ENCODE measurements around the gene ZNF485. TPM values are rescaled to one million over a fixed set of nuclear protein-coding genes. Genes with fewer than 3 reads are reported as not detected.

Gene ZNF485
- total and polyA plus RNA-seq, 2 donors (not counting 1 experiment from before 2014, with no cell fraction given), result 4.8 to 8.4 TPM

DNA sequence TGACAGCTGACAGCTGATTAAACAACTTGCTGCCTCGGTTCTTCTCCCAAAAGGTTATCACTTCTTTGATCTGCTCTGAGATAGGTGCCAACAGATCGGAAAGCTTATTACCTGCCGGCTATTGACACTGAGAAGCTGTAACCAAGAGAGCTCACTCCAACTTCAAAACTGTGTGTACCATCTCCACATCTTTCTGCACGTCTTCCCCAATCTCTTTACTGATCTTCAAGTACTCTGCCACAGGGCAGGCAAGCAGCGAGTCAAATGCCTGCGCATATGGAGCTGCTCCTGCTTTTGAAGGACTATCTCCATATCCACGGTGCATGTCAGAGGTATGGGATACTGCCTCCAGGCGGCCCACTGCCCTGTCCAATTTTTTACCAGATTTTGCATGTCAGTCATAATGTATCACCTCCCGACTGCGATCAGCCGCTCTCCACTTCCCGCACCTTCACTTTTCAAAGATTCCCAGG is 352 bp upstream of the ZNF485 start:
- peak overlapping the region; percentile 91 for H3K4me2 ChIP-seq (replicated peaks; ENCODE audit: low read depth, low read length, poor library complexity, severe bottlenecking)
- H3K4me1 ChIP-seq (ENCODE audit: control insufficient read depth in 2 of 2, insufficient read depth in 2 of 2, low read length in 2 of 2), result peaks cover 10% of the 10 kb centered on the region in 2 donors
- no peaks in the 10 kb centered on the region for H4K20me1 ChIP-seq (ENCODE audit: control insufficient read depth, insufficient read depth, low read length, poor library complexity, severe bottlenecking)
- Mint-ChIP-seq H3K4me1 (peaks cover 18% of the 10 kb centered on the region), H3K9me3 (ENCODE audit: insufficient read depth) (peaks cover 2% of the 10 kb centered on the region), H3K4me3 (peak overlapping the region; percentile 78), H3K27ac (peak overlapping the region; percentile 69), H3K27me3 (peaks cover 4% of the 10 kb centered on the region)
- 66% methylated on average over 12 of the region's 12 CpGs for WGBS (ENCODE audit: insufficient coverage)
- no peak overlapping the region for H3K27ac ChIP-seq (ENCODE audit: low read length in 2 of 2)
- CTCF ChIA-PET, result no interaction called here
- peaks cover 18% of the 10 kb centered on the region for H3K79me2 ChIP-seq (ENCODE audit: control insufficient read depth, insufficient read depth, low read length)
- no peak for ATAC-seq (ENCODE audit: low read depth)
- DNase-seq, result no peak
- H2AFZ ChIP-seq (ENCODE audit: insufficient read depth, low read depth, low read length, poor library complexity, severe bottlenecking), result peak overlapping the region; percentile 95
- POLR2A ChIA-PET, result no interaction called here
- H3K9ac ChIP-seq (ENCODE audit: low read length), result peak overlapping the region; percentile 80
- intact Hi-C loops (cut with micrococcal nuclease), result loop anchor here (1.0 kb wide), 3 partner anchors 32 to 1054 kb away; partner anchors contain the start of genes ZNF239 and ZNF32
- peaks cover 0 to 6% (median 2%) of the 10 kb centered on the region in 3 donors for H3K9me3 ChIP-seq (ENCODE audit: control extremely low read depth in 1 of 3, control insufficient read depth in 2 of 3, insufficient read depth in 1 of 3, low read length in 2 of 3)
- TF ChIP-seq, protein P1, sequence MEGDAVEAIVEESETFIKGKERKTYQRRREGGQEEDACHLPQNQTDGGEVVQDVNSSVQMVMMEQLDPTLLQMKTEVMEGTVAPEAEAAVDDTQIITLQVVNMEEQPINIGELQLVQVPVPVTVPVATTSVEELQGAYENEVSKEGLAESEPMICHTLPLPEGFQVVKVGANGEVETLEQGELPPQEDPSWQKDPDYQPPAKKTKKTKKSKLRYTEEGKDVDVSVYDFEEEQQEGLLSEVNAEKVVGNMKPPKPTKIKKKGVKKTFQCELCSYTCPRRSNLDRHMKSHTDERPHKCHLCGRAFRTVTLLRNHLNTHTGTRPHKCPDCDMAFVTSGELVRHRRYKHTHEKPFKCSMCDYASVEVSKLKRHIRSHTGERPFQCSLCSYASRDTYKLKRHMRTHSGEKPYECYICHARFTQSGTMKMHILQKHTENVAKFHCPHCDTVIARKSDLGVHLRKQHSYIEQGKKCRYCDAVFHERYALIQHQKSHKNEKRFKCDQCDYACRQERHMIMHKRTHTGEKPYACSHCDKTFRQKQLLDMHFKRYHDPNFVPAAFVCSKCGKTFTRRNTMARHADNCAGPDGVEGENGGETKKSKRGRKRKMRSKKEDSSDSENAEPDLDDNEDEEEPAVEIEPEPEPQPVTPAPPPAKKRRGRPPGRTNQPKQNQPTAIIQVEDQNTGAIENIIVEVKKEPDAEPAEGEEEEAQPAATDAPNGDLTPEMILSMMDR (IDR thresholded peaks at IDR 0.05), result no peak
- no peak for TF ChIP-seq EZH2 (IDR thresholded peaks at IDR 0.05; ENCODE audit: borderline replicate concordance, insufficient read depth, low read depth, low read length, poor library complexity, severe bottlenecking)
- H3K27me3 ChIP-seq (replicated peaks in 1 of 4; ENCODE audit: control extremely low read depth in 1 of 4, control insufficient read depth in 3 of 4, insufficient read depth in 4 of 4, low read length in 3 of 4), result no peaks in the 10 kb centered on the region
- H3K36me3 ChIP-seq (replicated peaks in 1 of 2; ENCODE audit: control extremely low read depth in 1 of 2, control insufficient read depth in 1 of 2, extremely low read depth in 1 of 2, insufficient read depth in 2 of 2, low read length in 1 of 2), result peaks cover 0 to 1% of the 10 kb centered on the region in 2 experiments
- peak overlapping the region; percentile 49 to 86 (median 71) for H3K4me3 ChIP-seq (ENCODE audit: control extremely low read depth in 1 of 5, extremely low read depth in 1 of 5, insufficient read depth in 1 of 5, low read depth in 2 of 5, low read length in 4 of 5)

DNA sequence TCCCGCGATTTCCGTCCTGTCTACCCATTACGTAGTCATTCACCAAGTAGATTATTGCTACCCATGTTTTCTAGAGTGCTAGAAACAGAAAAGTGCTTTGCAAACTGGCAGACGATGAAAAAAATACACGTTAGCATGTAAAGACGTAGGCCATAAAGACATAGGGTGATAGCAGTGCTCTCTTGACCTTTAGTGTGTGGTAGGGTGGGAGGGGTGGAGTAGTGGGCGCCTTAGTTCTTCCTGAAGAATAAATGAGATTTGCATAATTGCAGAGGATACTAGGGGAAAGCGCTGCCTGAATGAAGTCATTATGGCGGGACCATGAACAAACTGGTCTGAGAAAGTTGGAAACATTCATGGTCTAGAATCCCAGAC is 948 bp downstream of the ZNF485 start:
- peak overlapping the region; percentile 78 for H3K4me3 Mint-ChIP-seq
- H3K4me1 Mint-ChIP-seq, result peaks cover 18% of the 10 kb centered on the region
- Histone ChIP-seq H3K9me3 (ENCODE audit: control extremely low read depth in 1 of 3, control insufficient read depth in 2 of 3, insufficient read depth in 1 of 3, low read length in 2 of 3) (peaks cover 0 to 4% (median under 1%) of the 10 kb centered on the region in 3 donors), H3K9ac (ENCODE audit: low read length) (peak overlapping the region; percentile 80), H3K27ac (ENCODE audit: low read length in 2 of 2) (no peak overlapping the region), H3K27me3 (replicated peaks in 1 of 4; ENCODE audit: control extremely low read depth in 1 of 4, control insufficient read depth in 3 of 4, insufficient read depth in 4 of 4, low read length in 3 of 4) (no peaks in the 10 kb centered on the region), H2AFZ (ENCODE audit: insufficient read depth, low read depth, low read length, poor library complexity, severe bottlenecking) (peak overlapping the region; percentile 95), H3K4me3 (ENCODE audit: control extremely low read depth in 1 of 5, extremely low read depth in 1 of 5, insufficient read depth in 1 of 5, low read depth in 2 of 5, low read length in 4 of 5) (peak overlapping the region in 4 of 5 experiments; percentile 49 to 86 (median 78)), H3K4me1 (ENCODE audit: control insufficient read depth in 2 of 2, insufficient read depth in 2 of 2, low read length in 2 of 2) (peaks cover 10% of the 10 kb centered on the region in 2 donors), H3K4me2 (replicated peaks; ENCODE audit: low read depth, low read length, poor library complexity, severe bottlenecking) (peak overlapping the region; percentile 91), H3K79me2 (ENCODE audit: control insufficient read depth, insufficient read depth, low read length) (peaks cover 18% of the 10 kb centered on the region), H4K20me1 (ENCODE audit: control insufficient read depth, insufficient read depth, low read length, poor library complexity, severe bottlenecking) (no peaks in the 10 kb centered on the region), H3K36me3 (replicated peaks in 1 of 2; ENCODE audit: control extremely low read depth in 1 of 2, control insufficient read depth in 1 of 2, extremely low read depth in 1 of 2, insufficient read depth in 2 of 2, low read length in 1 of 2) (peaks cover 3 to 4% of the 10 kb centered on the region in 2 experiments)
- POLR2A ChIA-PET, result interaction anchor here (0.6 kb wide), 1 partner anchor 9 kb away, joined by 6 read pairs; no protein-coding TSS in a partner anchor
- CTCF ChIA-PET, result no interaction called here
- no peaks in the 10 kb centered on the region for H3K9me3 Mint-ChIP-seq (ENCODE audit: insufficient read depth)
- peak overlapping the region; percentile 16 for H3K27ac Mint-ChIP-seq
- ATAC-seq (ENCODE audit: low read depth) (no peak), DNase-seq (no peak)
- peaks cover under 1% of the 10 kb centered on the region for H3K27me3 Mint-ChIP-seq
- WGBS (ENCODE audit: insufficient coverage), result 93% methylated on average over 8 of the region's 10 CpGs
- intact Hi-C loops (cut with micrococcal nuclease), result no loop called here
- TF ChIP-seq EZH2 (IDR thresholded peaks at IDR 0.05; ENCODE audit: borderline replicate concordance, insufficient read depth, low read depth, low read length, poor library complexity, severe bottlenecking), result no peak
- TF ChIP-seq, protein P1 (IDR thresholded peaks at IDR 0.05), result no peak

All from B cell (primary cell).